IMR-90 (cell line): ENCODE data around the gene KCNN3.

Experiments
- CTCF ChIP-seq: conservative IDR thresholded peaks from 2 replicates; pipeline ENCODE4 v1.5.1; 2012; ENCODE audit warnings: mild to moderate bottlenecking, low read depth, low read length, improper control_type of control experiment
- POLR2A ChIP-seq: IDR thresholded peaks from 2 replicates; pipeline ENCODE4 v1.6.1; 2012; ENCODE audit warnings: mild to moderate bottlenecking, low read depth, low read length
- RAD21 ChIP-seq: IDR thresholded peaks from 2 replicates; pipeline ENCODE4 v1.6.1; 2012; ENCODE audit warnings: low read length, improper control_type of control experiment
- RFX5 ChIP-seq: IDR thresholded peaks from 2 replicates; pipeline ENCODE4 v1.8.0; 2012; ENCODE audit warnings: low read depth, mild to moderate bottlenecking, low read length, moderate library complexity
- SMC3 ChIP-seq: fragments of 150-350 bp; IDR thresholded peaks from 2 replicates; pipeline ENCODE4 v1.6.1; 2016; ENCODE audit warnings: low read depth, mild to moderate bottlenecking, antibody characterized with exemption, low read length, moderate library complexity

- TF ChIP-seq CTCF (no peak), SMC3 (no peak), POLR2A (no peak), RAD21 (no peak), RFX5 (no peak)
Measured at GRCh38 chr1:154837034-154837671, 32.9 kb downstream of the KCNN3 start.
